ENCODE data around the gene VWF. TPM values are rescaled to one million over a fixed set of nuclear protein-coding genes. Genes with fewer than 3 reads are reported as not detected.

The VWF gene
- total RNA-seq, 2 experiments from 2014 or later, result 0.02 TPM; not detected in 1

- CTCF ChIA-PET, result no interaction called here
- no peak for DNase-seq
- Mint-ChIP-seq H3K4me1 (peaks cover 2% of the 10 kb centered on the region), H3K9me3 (ENCODE audit: low read depth) (no peaks in the 10 kb centered on the region), H3K36me3 (no peaks in the 10 kb centered on the region), H3K27me3 (peaks cover 2% of the 10 kb centered on the region), H3K27ac (no peak overlapping the region), H3K4me3 (no peak overlapping the region)
- ATAC-seq, result no peak
These were observed 10.6 kb upstream of the VWF start for GRCh38 chr12:6135071-6135470.

- Mint-ChIP-seq H3K4me3 (no peak overlapping the region), H3K36me3 (no peaks in the 10 kb centered on the region), H3K27ac (no peak overlapping the region), H3K4me1 (peaks cover 2% of the 10 kb centered on the region), H3K27me3 (peaks cover under 1% of the 10 kb centered on the region), H3K9me3 (ENCODE audit: low read depth) (no peaks in the 10 kb centered on the region)
- ATAC-seq (no peak), DNase-seq (no peak)
- CTCF ChIA-PET, result no interaction called here
These were observed 9.2 kb upstream of the VWF start for GRCh38 chr12:6133642-6134041.

GRCh38 chr12:6132496-6132895 lies 8.0 kb upstream of the VWF start:
- Mint-ChIP-seq H3K36me3 (no peaks in the 10 kb centered on the region), H3K4me1 (peaks cover 2% of the 10 kb centered on the region), H3K27me3 (peaks cover 3% of the 10 kb centered on the region), H3K9me3 (ENCODE audit: low read depth) (no peaks in the 10 kb centered on the region), H3K4me3 (no peak overlapping the region), H3K27ac (no peak overlapping the region)
- CTCF ChIA-PET, result no interaction called here
- DNase-seq (no peak), ATAC-seq (no peak)

GRCh38 chr12:6125310-6125608 lies 789 bp upstream of the VWF start:
- H3K27me3 Mint-ChIP-seq, result peaks cover 3% of the 10 kb centered on the region
- DNase-seq (no peak), ATAC-seq (no peak)
- H3K9me3 Mint-ChIP-seq (ENCODE audit: low read depth), result no peaks in the 10 kb centered on the region
- no peaks in the 10 kb centered on the region for H3K36me3 Mint-ChIP-seq
- CTCF ChIA-PET, result no interaction called here
- no peaks in the 10 kb centered on the region for H3K4me1 Mint-ChIP-seq
- H3K27ac Mint-ChIP-seq, result no peak overlapping the region
- H3K4me3 Mint-ChIP-seq, result no peak overlapping the region

GRCh38 chr12:6123258-6123657 lies 1.2 kb downstream of the VWF start:
- no peak overlapping the region for H3K4me3 Mint-ChIP-seq
- H3K4me1 Mint-ChIP-seq, result no peaks in the 10 kb centered on the region
- H3K27ac Mint-ChIP-seq, result no peak overlapping the region
- ATAC-seq, result no peak
- peaks cover 3% of the 10 kb centered on the region for H3K27me3 Mint-ChIP-seq
- H3K9me3 Mint-ChIP-seq (ENCODE audit: low read depth), result no peaks in the 10 kb centered on the region
- H3K36me3 Mint-ChIP-seq, result no peaks in the 10 kb centered on the region
- DNase-seq, result no peak
- CTCF ChIA-PET, result no interaction called here

GRCh38 chr12:6122201-6122600 lies 2.3 kb downstream of the VWF start:
- no peaks in the 10 kb centered on the region for H3K9me3 Mint-ChIP-seq (ENCODE audit: low read depth)
- no peaks in the 10 kb centered on the region for H3K4me1 Mint-ChIP-seq
- no peak overlapping the region for H3K4me3 Mint-ChIP-seq
- CTCF ChIA-PET, result no interaction called here
- H3K27ac Mint-ChIP-seq, result no peak overlapping the region
- no peaks in the 10 kb centered on the region for H3K36me3 Mint-ChIP-seq
- no peak for DNase-seq
- H3K27me3 Mint-ChIP-seq, result no peaks in the 10 kb centered on the region
- no peak for ATAC-seq

- Mint-ChIP-seq H3K36me3 (no peaks in the 10 kb centered on the region), H3K9me3 (ENCODE audit: low read depth) (no peaks in the 10 kb centered on the region), H3K4me3 (no peak overlapping the region), H3K4me1 (peaks cover 2% of the 10 kb centered on the region), H3K27ac (no peak overlapping the region), H3K27me3 (peaks cover 3% of the 10 kb centered on the region)
- ATAC-seq, result no peak
- CTCF ChIA-PET, result interaction anchor here (0.9 kb wide), 1 partner anchor 83 kb away, joined by 3 read pairs; no protein-coding TSS in a partner anchor
- DNase-seq, result no peak
These were observed 3.5 kb downstream of the VWF start for GRCh38 chr12:6120796-6121473.

- DNase-seq (no peak), ATAC-seq (no peak)
- peaks cover 6% of the 10 kb centered on the region for H3K27me3 Mint-ChIP-seq
- peaks cover 7% of the 10 kb centered on the region for H3K4me1 Mint-ChIP-seq
- CTCF ChIA-PET, result no interaction called here
- no peaks in the 10 kb centered on the region for H3K9me3 Mint-ChIP-seq (ENCODE audit: low read depth)
- no peak overlapping the region for H3K4me3 Mint-ChIP-seq
- H3K27ac Mint-ChIP-seq, result no peak overlapping the region
- no peaks in the 10 kb centered on the region for H3K36me3 Mint-ChIP-seq
These were observed 5.4 kb downstream of the VWF start for GRCh38 chr12:6118891-6119568.

- CTCF ChIA-PET, result no interaction called here
These were observed 7.9 kb downstream of the VWF start for GRCh38 chr12:6116471-6117021.

GRCh38 chr12:6115389-6115788 lies 9.1 kb downstream of the VWF start:
- no peak overlapping the region for H3K4me3 Mint-ChIP-seq
- peaks cover 7% of the 10 kb centered on the region for H3K4me1 Mint-ChIP-seq
- H3K9me3 Mint-ChIP-seq (ENCODE audit: low read depth), result no peaks in the 10 kb centered on the region
- no peaks in the 10 kb centered on the region for H3K36me3 Mint-ChIP-seq
- H3K27me3 Mint-ChIP-seq, result peaks cover 8% of the 10 kb centered on the region
- ATAC-seq, result no peak
- DNase-seq, result no peak
- no peak overlapping the region for H3K27ac Mint-ChIP-seq
- CTCF ChIA-PET, result no interaction called here

More at GRCh38 chr12:6116471-6117021, 7.9 kb downstream of the VWF start:
- ATAC-seq (no peak), DNase-seq (no peak)
- H3K36me3 Mint-ChIP-seq, result no peaks in the 10 kb centered on the region
- H3K27me3 Mint-ChIP-seq, result peaks cover 8% of the 10 kb centered on the region
- no peak overlapping the region for H3K27ac Mint-ChIP-seq
- H3K9me3 Mint-ChIP-seq (ENCODE audit: low read depth), result no peaks in the 10 kb centered on the region
- no peak overlapping the region for H3K4me3 Mint-ChIP-seq
- H3K4me1 Mint-ChIP-seq, result peaks cover 7% of the 10 kb centered on the region

GRCh38 chr12:6114476-6114870 lies 10.0 kb downstream of the VWF start:
- no peak for ATAC-seq
- Mint-ChIP-seq H3K4me1 (peaks cover 7% of the 10 kb centered on the region), H3K36me3 (no peaks in the 10 kb centered on the region), H3K27ac (no peak overlapping the region), H3K4me3 (no peak overlapping the region), H3K27me3 (peaks cover 8% of the 10 kb centered on the region), H3K9me3 (ENCODE audit: low read depth) (no peaks in the 10 kb centered on the region)
- DNase-seq, result no peak
- CTCF ChIA-PET, result no interaction called here

GRCh38 chr12:6113691-6114475 lies 10.6 kb downstream of the VWF start:
- Mint-ChIP-seq H3K4me1 (peaks cover 7% of the 10 kb centered on the region), H3K9me3 (ENCODE audit: low read depth) (no peaks in the 10 kb centered on the region), H3K36me3 (no peaks in the 10 kb centered on the region), H3K4me3 (no peak overlapping the region), H3K27ac (no peak overlapping the region), H3K27me3 (peaks cover 8% of the 10 kb centered on the region)
- no peak for DNase-seq
- CTCF ChIA-PET, result no interaction called here
- ATAC-seq, result no peak

GRCh38 chr12:6112004-6112403 lies 12.5 kb downstream of the VWF start:
- Mint-ChIP-seq H3K36me3 (no peaks in the 10 kb centered on the region), H3K27ac (no peak overlapping the region), H3K27me3 (peaks cover 8% of the 10 kb centered on the region), H3K9me3 (ENCODE audit: low read depth) (no peaks in the 10 kb centered on the region), H3K4me1 (peaks cover 7% of the 10 kb centered on the region), H3K4me3 (no peak overlapping the region)
- DNase-seq, result no peak
- CTCF ChIA-PET, result no interaction called here
- no peak for ATAC-seq

- peaks cover 8% of the 10 kb centered on the region for H3K27me3 Mint-ChIP-seq
- H3K27ac Mint-ChIP-seq, result no peak overlapping the region
- no peaks in the 10 kb centered on the region for H3K36me3 Mint-ChIP-seq
- DNase-seq (no peak), ATAC-seq (no peak)
- H3K4me1 Mint-ChIP-seq, result no peaks in the 10 kb centered on the region
- CTCF ChIA-PET, result no interaction called here
- H3K9me3 Mint-ChIP-seq (ENCODE audit: low read depth), result no peaks in the 10 kb centered on the region
- no peak overlapping the region for H3K4me3 Mint-ChIP-seq
These were observed 14.5 kb downstream of the VWF start for GRCh38 chr12:6110006-6110405.

Measured in activated CD8-positive, alpha-beta memory T cell treated with anti-CD3 and anti-CD28 coated beads, Interleukin-2, amount 10 ng/mL, durations not matched to agents 7 days and 5 days (primary cell).